OCI-LY1 (cell line): ENCODE data around the gene BTBD18.

ENCODE experiments used
- H2AFZ ChIP-seq: fragments of 200-600 bp; sonication (generic), shearing (Covaris generic); 2 replicates; pipeline ENCODE4 v1.6.0; 2014; ENCODE audit warnings: antibody characterized with exemption, mild to moderate bottlenecking, low read length
- H3F3A ChIP-seq: fragments of 200-600 bp; sonication (generic), shearing (Covaris generic); 2 replicates; pipeline ENCODE4 v1.6.0; 2014; ENCODE audit warnings: mild to moderate bottlenecking, antibody characterized with exemption, low read length, moderate library complexity; ENCODE audit not compliant: insufficient read depth
- H3K27ac ChIP-seq: fragments of 200-600 bp; sonication (generic); 2 replicates; pipeline ENCODE4 v1.5.1; 2014; ENCODE audit warnings: low read length, mixed run types, mild to moderate bottlenecking, low read depth; ENCODE audit not compliant: poor library complexity, severe bottlenecking
- H3K27me3 ChIP-seq: fragments of 200-600 bp; sonication (generic); 2 replicates; pipeline ENCODE4 v1.6.0; 2014; ENCODE audit warnings: antibody characterized with exemption, mild to moderate bottlenecking, low read length, moderate library complexity; ENCODE audit not compliant: insufficient read depth
- H3K36me3 ChIP-seq: fragments of 200-600 bp; sonication (generic); 2 replicates; pipeline ENCODE4 v1.6.1; 2014; ENCODE audit warnings: mild to moderate bottlenecking, antibody characterized with exemption, low read length, moderate library complexity, mixed read lengths; ENCODE audit not compliant: insufficient read depth
- H3K4me1 ChIP-seq: fragments of 200-600 bp; sonication (generic); 2 replicates; pipeline ENCODE4 v1.5.1; 2014; ENCODE audit warnings: mild to moderate bottlenecking, low read length, moderate library complexity; ENCODE audit not compliant: insufficient read depth, severe bottlenecking
- H3K4me2 ChIP-seq: fragments of 200-600 bp; sonication (generic), shearing (Covaris generic); 2 replicates; pipeline ENCODE4 v1.6.1; 2014; ENCODE audit warnings: low read length
- H3K4me3 ChIP-seq: fragments of 200-600 bp; sonication (generic); 2 replicates; pipeline ENCODE4 v1.5.1; 2014; ENCODE audit warnings: low read length, low read depth, mild to moderate bottlenecking, mixed read lengths; ENCODE audit not compliant: poor library complexity, severe bottlenecking
- H3K79me2 ChIP-seq: fragments of 200-600 bp; shearing (Covaris generic); 2 replicates; pipeline ENCODE4 v1.6.1; 2016; ENCODE audit warnings: mixed run types, low read length, mixed read lengths; ENCODE audit not compliant: insufficient read depth
- H3K9ac ChIP-seq: fragments of 200-600 bp; sonication (generic), shearing (Covaris generic); 2 replicates; pipeline ENCODE4 v1.6.1; 2014; ENCODE audit warnings: mild to moderate bottlenecking, low read length, mixed read lengths
- H3K9me2 ChIP-seq: fragments of 200-600 bp; sonication (generic), shearing (Covaris generic); 2 replicates; pipeline ENCODE4 v1.6.1; 2014; ENCODE audit warnings: low read depth, mild to moderate bottlenecking, low read length, mixed read lengths
- H3K9me3 ChIP-seq: fragments of 200-600 bp; shearing (Covaris generic); 2 replicates; pipeline ENCODE4 v1.6.1; 2014; ENCODE audit warnings: low read length, mixed read lengths
- H4K20me1 ChIP-seq: fragments of 200-600 bp; sonication (generic), shearing (Covaris generic); 2 replicates; pipeline ENCODE4 v1.6.0; 2016; ENCODE audit warnings: mild to moderate bottlenecking, low read length; ENCODE audit not compliant: insufficient read depth
- CTCF ChIP-seq: fragments of 200-600 bp; sonication (generic), shearing (Covaris generic); IDR thresholded peaks from 2 replicates; pipeline ENCODE4 v1.5.1; 2017; ENCODE audit warnings: mild to moderate bottlenecking, antibody characterized with exemption, low read length, moderate library complexity, mixed read lengths
- EZH2 ChIP-seq: fragments of 200-600 bp; sonication (generic), shearing (Covaris generic); IDR thresholded peaks from 2 replicates; pipeline ENCODE4 v1.8.0; 2017; ENCODE audit warnings: borderline replicate concordance, mixed run types, mild to moderate bottlenecking, antibody characterized with exemption, low read length, moderate library complexity, mixed read lengths

Gene BTBD18

GRCh38 chr11:57778318-57779037 lies 26.9 kb upstream of the BTBD18 start:
- no peaks in the 10 kb centered on the region for H4K20me1 ChIP-seq
- no peak overlapping the region for H3K4me3 ChIP-seq
- H3K9me3 ChIP-seq = no peaks in the 10 kb centered on the region
- no peaks in the 10 kb centered on the region for H3K4me1 ChIP-seq
- no peaks in the 10 kb centered on the region for H3K9me2 ChIP-seq
- no peak overlapping the region for H2AFZ ChIP-seq
- H3K36me3 ChIP-seq = no peaks in the 10 kb centered on the region
- H3K79me2 ChIP-seq = no peaks in the 10 kb centered on the region
- no peaks in the 10 kb centered on the region for H3K27me3 ChIP-seq
- no peak overlapping the region for H3K4me2 ChIP-seq
- TF ChIP-seq CTCF (no peak), EZH2 (no peak)
- H3F3A ChIP-seq = no peaks in the 10 kb centered on the region
- H3K9ac ChIP-seq = no peak overlapping the region
- H3K27ac ChIP-seq = no peak overlapping the region

- no peak overlapping the region for H3K9ac ChIP-seq
- H3K4me3 ChIP-seq = no peak overlapping the region
- H3K9me3 ChIP-seq = no peaks in the 10 kb centered on the region
- no peaks in the 10 kb centered on the region for H3K4me1 ChIP-seq
- no peak for TF ChIP-seq CTCF
- TF ChIP-seq EZH2 = no peak
- H3K27me3 ChIP-seq = no peaks in the 10 kb centered on the region
- H3K27ac ChIP-seq = no peak overlapping the region
- H3K4me2 ChIP-seq = no peak overlapping the region
- no peaks in the 10 kb centered on the region for H3F3A ChIP-seq
- no peak overlapping the region for H2AFZ ChIP-seq
- no peaks in the 10 kb centered on the region for H3K9me2 ChIP-seq
- no peaks in the 10 kb centered on the region for H3K36me3 ChIP-seq
- no peaks in the 10 kb centered on the region for H4K20me1 ChIP-seq
- no peaks in the 10 kb centered on the region for H3K79me2 ChIP-seq
Observed at GRCh38 chr11:57777969-57778317, 26.3 kb upstream of the BTBD18 start.

GRCh38 chr11:57776577-57777210 lies 25.1 kb upstream of the BTBD18 start:
- Histone ChIP-seq H4K20me1 (no peaks in the 10 kb centered on the region), H3F3A (no peaks in the 10 kb centered on the region), H3K4me1 (no peaks in the 10 kb centered on the region), H3K9ac (no peak overlapping the region), H3K27ac (no peak overlapping the region), H2AFZ (no peak overlapping the region), H3K79me2 (no peaks in the 10 kb centered on the region), H3K4me2 (no peak overlapping the region), H3K27me3 (no peaks in the 10 kb centered on the region), H3K4me3 (no peak overlapping the region), H3K9me2 (no peaks in the 10 kb centered on the region), H3K9me3 (no peaks in the 10 kb centered on the region), H3K36me3 (no peaks in the 10 kb centered on the region)
- no peak for TF ChIP-seq CTCF
- no peak for TF ChIP-seq EZH2
